Stimulated activated CD4-positive, alpha-beta T cell treated with anti-CD3 and anti-CD28 coated beads, Interleukin-2, amount 100 ng/mL, for 4 hours (primary cell): ENCODE data around the gene BFSP2.

Source experiments
- DNase-seq: peaks from one replicate; pipeline ENCODE4 v3.0.0-alpha.2; 2020; ENCODE audit warnings: low read depth

Gene BFSP2, protein sequence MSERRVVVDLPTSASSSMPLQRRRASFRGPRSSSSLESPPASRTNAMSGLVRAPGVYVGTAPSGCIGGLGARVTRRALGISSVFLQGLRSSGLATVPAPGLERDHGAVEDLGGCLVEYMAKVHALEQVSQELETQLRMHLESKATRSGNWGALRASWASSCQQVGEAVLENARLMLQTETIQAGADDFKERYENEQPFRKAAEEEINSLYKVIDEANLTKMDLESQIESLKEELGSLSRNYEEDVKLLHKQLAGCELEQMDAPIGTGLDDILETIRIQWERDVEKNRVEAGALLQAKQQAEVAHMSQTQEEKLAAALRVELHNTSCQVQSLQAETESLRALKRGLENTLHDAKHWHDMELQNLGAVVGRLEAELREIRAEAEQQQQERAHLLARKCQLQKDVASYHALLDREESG

DNA sequence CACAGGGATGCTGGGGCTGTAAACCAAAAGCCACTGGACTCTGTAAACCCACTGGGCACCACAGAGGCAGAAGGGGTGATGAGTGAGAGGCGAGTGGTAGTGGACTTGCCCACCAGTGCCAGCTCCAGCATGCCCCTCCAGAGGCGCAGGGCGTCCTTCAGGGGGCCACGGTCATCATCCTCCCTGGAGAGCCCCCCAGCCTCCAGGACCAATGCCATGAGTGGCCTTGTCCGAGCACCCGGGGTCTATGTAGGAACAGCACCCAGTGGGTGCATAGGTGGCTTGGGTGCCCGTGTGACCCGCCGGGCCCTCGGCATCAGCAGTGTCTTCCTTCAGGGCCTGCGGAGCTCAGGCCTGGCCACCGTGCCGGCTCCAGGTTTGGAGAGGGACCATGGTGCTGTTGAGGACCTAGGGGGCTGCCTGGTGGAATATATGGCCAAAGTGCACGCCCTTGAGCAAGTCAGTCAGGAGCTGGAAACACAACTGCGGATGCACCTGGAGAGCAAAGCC is at the start of gene BFSP2:
Gene BFSP2 (plus strand): TSS at position 51 of the 510 bp plus-strand sequence. CDS start 28 bp downstream, at position 79.
- no peak for DNase-seq

DNA sequence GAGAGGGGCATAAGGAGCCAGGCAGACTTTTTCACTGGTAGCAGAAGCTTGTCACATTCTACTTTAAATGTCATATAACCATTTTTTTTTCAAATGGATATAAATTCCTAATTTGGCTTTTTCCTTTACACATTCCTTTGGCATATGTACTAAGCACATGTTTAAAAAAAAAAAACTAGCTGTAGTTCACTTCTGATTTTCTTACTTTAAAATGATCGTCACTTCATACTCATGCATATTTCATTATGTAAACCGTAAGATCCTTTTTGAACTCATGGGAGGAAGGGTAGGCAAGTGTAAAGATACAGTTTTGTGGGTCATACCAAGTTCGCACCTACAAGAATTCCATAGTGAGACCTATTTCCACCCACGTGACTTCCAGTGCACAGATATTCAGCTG is 45.1 kb upstream of the BFSP2 start:
- no peak for DNase-seq

DNA sequence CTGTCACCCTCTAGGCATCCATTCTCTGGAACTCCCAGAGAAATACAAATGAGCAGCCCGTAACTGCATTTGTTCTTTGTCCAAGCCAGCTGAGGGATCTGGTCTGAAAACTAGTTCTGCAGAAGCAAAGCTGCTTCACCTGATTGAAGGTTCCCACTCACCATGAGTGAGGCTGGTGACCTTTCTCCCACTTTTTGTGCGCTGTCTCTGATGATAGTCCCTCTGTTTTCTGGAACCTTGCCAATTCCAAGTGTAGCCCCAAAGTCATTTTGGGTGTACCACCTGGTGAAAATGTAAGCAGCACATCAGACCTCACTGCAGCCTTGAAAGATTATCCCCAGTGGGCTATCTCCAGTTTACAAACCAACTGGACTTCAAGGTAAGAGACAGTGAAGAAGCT is 39.4 kb upstream of the BFSP2 start:
- no peak for DNase-seq

DNA sequence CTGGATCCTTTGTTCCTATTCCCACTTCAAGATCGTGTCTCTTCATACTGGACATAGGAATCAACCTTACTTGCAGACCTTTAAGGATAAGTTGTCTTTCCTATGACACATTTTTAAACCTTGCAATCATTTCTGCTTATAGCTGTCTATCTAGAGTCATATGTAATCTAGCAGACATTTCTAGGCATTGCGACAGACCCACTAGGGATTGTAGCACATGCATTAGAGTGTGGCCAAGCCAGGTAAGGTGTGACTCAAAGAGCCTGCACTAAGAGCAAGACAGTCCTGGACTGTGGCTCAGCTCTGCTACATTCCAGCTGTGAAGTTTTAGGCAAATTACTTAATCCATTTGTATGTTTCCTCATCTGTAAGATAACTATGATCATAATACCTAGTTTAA is 38.8 kb upstream of the BFSP2 start:
- no peak for DNase-seq

DNA sequence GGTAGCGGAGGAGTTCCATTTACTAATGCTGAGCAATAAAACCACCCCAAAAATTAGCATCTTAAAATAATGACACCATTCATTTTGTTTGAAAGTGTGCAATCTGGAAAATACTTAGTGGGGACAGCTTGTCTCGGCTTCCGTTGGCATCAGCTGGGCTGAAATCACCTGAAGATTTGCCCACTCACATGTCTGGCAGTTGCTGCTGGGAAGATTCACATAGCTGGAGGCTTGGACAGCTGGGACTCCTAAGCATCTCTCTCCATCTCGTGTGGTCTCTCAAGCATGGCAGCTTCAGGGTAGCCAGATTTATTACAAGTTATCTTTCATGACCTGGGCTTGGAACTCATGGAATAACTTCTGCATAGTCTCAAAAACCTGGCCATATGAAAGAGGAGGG is 38.4 kb upstream of the BFSP2 start:
- no peak for DNase-seq

DNA sequence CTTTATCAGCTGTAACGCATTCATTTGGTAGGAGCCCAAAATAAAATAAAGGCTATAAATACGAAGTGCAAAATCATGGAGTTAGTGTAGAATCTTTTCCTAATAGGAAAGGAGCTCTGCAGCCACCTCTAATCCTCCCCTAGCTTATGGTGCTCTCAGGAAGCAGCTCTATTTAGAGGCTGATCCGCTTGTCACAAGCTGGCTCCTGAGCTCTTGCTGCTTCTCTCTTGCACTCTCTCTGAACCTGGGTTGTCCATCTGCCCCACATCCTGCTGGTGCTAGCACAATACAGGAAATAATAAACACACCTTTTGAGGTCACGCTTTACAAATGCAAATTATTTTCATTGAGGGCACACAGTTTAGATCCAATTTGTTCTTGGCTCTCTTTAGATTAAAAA is 37.3 kb upstream of the BFSP2 start:
- no peak for DNase-seq

DNA sequence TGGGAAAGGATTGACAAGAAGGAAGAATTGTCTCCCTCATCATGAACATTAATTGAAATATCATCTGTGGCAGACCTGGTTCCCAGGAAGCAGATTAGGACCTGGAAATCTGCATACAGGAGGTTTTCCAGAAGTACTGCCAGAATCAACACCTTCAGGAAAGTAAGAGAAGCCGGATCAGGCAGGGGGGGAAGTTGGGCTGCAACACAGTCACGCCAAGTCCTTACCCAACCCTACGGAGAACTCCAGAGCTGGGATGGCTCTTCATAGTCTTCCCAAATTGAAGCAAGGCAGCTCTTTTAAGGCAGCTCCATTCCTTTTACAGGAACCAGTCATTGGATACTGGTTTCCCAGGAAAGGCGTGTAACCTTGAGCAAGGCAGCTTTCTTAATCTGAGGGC is 35.2 kb upstream of the BFSP2 start:
- no peak for DNase-seq

DNA sequence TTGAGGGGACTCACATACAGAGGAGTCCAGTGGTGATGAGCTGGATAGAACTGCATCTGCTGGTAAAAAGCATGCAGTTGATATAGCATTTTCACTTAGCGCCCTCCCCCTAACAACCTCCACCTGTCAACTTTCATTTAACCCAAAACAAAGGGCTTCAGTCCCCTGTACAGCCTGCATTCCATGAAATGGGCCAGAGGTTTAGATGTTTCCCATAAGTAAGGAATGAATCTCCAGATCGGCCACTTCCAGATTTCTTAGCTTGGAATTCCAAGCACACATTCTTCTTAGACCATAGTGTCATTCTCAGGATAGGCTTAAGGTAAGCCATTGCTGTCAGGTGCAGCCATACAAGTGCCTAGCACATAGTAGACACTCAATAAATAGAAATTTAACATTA is 32.9 kb upstream of the BFSP2 start:
- no peak for DNase-seq

DNA sequence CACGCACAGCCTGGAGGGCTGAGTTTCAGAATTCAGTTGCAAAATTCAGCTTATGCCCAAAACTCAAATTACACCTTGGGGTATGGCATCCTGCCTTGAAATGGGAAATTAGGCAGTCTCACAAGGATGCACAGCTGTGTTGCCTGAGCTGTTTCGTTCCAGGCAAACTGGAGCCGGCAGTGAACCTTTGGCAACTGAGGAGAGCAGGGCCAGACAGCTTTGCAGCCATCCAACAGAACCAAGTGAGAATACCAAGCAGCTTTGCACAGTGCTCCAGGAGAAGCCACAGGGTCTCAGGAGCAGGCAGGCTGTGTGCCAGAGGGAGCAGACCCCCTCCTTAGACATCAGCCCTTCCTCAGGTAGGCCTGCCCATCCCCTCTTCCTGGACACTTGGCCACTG is 32.5 kb upstream of the BFSP2 start:
- no peak for DNase-seq

DNA sequence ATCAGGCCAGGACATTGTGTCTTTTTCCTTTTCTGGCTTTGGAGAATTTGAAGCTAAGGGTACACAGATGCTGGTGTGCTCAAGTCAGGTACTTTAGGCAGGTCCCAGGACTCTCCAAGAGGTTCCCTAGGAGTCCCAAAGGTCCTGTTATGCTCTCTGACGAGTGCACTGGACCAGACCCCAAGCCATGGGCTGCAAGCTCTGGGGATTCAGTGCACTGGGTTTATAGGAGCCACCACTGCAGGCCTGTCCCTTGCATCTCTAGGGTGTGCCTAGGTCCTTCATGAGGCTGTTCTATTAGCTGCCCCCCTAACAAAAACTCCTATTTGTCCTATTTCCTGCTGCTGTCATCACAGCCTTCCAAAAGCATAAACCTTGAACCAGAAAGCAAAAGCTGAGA is 31.9 kb upstream of the BFSP2 start:
- no peak for DNase-seq

DNA sequence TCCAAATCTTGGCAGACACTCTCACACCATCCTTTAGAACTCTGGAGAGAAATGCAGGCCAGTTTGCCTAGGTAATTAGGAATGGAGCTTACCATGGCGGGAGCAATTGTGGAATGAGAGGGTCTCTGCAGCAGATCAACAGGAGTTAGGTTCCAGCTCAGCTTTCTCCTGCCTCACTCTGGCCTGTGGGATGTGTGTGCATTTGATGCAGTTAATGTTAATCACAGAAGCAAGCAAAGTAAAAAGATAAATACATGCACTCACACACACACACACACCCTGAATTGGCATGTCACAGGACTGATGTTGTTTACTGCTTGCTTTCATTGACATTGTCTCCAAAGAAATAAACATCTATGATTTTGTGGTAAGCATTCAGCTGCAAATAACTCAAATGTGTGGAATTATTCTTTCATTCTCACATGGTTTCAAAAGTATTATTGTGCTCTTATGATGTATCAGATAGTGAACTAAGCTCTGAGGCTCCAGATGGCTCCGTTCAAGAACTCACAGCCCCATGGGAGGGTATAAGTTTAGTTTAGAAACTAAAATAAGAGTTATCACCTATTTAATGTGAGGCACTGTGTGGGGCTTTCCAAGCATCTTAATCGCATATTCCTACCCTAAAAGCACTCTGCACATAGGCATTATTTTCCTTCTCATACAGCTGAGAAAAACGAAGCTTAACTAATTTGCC is 31.3 kb upstream of the BFSP2 start:
- no peak for DNase-seq

DNA sequence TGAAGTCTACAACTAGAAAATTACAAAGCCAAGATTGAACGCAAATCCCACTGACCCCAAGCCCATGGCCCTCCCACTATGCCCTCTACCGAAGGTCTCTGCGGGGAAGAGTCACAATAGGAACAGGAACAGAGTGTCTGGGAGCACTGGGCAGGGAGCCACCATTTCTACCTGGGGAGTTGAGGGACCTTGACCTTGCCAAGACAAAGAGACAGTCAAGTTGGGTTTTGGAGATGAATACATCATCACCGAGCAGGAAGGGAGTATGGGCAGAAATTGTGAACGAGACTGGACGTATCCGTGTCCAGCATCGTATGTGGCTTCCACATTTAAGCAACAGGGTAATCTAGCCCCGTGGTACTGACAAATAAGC is 30.8 kb upstream of the BFSP2 start:
- no peak for DNase-seq

DNA sequence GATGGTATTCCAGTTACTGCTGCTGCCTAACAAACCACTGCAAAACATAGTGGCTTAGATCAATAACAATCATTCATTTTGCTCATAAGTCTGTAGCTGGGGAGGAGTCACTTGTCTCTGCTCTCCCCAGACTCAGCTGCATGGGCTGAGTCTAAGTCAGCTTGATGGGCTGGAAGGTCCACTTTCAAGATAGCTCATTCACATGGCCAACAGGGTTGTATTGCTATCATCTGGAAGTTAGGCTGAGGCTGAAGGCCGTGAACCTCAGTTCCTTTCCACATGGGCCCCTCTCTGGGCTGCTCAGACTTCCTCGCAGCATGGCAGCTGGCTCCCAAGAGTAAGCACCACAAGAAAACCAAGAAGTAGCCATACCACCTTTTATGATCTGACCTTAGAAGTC is 28.7 kb upstream of the BFSP2 start:
- no peak for DNase-seq

DNA sequence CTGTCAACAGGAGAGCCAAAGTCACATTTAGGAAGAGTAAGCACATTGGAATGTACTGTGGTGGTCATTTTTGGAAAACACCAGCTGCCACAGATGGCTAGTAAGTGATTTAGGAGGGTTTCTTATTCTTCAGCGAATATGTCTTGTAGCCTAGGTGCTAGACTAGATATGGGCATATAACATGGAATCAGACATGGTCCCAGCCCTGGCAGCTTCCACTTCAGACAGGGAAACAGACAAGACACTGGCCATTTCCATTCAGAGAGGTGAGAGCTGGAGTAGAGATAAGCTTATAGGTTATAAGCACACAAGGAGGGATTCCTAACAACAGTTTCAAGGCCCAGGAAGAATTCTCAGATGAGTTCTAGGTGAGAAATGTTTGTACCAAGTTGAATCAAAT is 28.2 kb upstream of the BFSP2 start:
- DNase-seq: no peak

DNA sequence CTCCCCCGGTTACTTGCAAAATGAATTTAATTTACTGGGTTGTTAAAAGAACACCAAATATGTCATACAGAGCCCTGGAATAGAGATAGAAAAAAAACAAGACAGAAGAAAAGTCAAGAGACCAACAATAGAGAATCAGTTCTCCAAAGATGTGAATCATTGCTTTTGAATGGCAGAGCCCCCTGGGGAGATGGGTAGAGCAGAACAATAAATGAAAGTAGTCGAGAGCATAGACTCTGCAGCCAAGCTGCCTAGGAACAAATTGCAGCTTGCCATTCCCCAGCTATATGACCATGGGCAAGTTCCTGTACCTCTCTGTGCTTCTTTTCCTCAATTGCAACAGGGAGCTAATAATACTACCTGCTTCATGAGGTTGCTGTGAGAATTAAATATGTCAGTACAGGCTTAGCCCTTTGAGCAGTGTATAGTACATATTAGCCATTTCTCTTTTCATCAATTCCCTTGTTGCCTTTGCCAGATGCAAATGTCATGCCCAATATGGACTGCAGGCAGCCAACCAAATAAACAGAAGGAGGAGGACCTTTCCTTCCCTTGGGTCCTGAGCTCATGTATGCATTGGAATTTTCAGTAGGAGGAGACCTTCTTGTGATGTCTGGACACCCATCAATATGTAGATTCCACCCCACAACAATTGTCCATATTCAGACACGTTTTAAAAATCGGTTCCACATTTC is 25.0 kb upstream of the BFSP2 start:
- DNase-seq: no peak

DNA sequence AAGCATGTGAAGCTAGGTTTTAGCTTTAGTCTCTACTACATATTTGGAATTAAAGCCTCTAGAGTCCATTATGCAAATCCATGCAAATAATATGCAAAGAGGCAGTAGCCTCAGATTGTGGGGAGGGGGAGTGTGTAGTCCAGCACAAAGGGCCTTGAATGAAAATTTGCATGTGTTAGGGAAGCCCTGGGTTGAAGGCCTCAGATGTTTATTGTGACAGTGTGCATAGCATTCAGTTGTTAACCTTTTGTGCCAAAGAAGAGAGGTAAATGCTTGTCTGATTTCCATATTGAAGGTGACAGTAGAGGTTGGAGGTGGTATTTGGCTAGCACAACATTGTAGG is 24.5 kb upstream of the BFSP2 start:
- DNase-seq: no peak

DNA sequence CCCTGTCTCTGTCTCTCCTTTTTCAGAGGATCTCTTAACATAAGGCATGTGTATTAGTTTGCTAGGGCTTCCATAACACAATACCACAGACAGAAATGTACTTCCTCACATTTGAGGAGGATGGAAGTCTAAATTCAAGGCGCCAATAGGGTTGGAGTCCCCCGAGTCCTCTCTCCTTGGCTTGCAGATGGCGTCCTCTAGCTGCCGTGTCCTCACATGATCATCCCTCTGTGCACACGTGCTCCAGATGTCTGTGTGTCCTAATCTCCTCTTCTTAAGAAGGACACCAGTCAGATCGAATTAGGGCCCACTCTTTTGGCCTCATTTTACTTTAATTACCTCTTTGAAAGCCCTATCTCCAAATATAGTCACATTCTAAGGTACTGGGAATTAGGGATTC is 23.0 kb upstream of the BFSP2 start:
- DNase-seq: no peak

DNA sequence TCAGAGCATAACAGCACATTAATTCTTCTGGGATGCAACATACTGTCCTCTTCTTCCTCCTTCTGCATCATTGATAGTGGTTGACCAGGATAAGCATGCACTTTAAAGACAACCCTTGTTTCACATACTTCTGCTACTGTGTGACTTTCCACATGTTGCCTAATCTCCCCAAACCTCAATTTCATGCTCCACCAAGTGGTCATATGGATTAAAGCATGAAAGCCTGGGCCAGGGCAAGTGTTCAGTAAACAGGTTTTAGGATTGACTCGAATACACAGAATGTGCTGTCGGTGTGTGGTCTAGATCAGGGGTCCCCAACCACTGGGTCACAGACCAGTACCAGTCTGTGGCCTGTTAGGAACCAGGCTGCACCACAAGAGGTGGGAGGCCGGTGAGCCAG is 22.5 kb upstream of the BFSP2 start:
- DNase-seq: no peak

DNA sequence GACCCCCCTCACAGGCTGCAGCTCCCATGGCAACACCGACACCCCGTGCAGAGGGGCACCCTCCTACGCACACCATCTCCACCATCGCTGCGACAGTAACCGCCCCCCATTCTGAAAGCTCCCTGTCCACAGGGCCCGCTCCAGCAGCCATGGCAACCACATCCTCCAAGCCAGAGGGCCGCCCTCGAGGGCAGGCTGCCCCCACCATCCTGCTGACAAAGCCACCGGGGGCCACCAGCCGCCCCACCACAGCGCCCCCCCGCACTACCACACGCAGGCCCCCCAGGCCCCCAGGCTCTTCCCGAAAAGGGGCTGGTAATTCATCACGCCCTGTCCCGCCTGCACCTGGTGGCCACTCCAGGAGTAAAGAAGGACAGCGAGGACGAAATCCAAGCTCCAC is 19.9 kb upstream of the BFSP2 start:
- DNase-seq: no peak

DNA sequence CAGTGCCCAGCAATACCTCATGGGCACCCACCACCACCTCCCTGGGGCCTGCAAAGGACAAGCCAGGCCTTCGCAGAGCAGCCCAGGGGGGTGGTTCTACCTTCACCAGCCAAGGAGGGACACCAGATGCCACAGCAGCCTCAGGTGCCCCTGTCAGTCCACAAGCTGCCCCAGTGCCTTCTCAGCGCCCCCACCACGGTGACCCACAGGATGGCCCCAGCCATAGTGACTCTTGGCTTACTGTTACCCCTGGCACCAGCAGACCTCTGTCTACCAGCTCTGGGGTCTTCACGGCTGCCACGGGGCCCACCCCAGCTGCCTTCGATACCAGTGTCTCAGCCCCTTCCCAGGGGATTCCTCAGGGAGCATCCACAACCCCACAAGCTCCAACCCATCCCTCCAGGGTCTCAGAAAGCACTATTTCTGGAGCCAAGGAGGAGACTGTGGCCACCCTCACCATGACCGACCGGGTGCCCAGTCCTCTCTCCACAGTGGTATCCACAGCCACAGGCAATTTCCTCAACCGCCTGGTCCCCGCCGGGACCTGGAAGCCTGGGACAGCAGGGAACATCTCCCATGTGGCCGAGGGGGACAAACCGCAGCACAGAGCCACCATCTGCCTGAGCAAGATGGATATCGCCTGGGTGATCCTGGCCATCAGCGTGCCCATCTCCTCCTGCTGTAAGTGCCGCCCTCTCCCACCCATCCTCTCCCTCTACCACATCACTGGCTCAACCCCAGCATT is 19.2 kb upstream of the BFSP2 start:
- DNase-seq: no peak

DNA sequence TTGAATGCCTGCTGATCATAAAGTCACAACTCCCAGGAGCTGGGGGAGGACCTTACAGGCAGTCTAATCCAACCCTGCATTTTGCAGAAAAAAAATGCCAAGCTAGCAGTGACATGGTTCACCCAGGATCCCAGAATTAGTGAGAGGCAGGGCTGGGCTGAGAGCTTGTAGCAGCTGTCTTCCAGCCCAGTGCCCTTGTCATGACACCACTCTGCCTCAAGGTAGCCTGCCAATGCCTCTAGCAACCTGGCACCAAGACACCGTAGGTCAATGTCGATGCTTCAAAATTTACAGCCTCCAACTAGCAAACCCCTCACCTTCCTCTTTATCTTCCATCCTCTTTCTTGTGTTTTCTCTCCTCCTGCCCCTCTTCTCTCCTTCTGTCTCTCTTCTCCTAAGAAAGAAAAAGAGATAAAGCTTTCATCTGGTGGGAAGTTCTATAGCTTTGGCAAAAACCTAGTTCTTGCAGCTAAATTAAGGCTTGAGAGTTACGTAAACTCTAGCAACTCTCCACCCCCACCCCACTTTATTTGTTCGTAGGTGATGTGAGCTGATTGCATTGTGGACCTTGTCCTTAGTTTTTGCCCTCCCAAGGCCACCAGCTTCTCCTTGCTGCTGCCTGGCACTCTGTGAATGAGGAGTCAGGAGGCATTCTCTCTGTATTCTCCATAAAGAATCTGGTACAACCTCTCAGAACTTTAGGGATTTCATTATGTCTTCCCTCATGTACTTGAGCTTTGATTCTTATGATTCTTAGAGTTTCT is 18.3 kb upstream of the BFSP2 start:
- DNase-seq: no peak

DNA sequence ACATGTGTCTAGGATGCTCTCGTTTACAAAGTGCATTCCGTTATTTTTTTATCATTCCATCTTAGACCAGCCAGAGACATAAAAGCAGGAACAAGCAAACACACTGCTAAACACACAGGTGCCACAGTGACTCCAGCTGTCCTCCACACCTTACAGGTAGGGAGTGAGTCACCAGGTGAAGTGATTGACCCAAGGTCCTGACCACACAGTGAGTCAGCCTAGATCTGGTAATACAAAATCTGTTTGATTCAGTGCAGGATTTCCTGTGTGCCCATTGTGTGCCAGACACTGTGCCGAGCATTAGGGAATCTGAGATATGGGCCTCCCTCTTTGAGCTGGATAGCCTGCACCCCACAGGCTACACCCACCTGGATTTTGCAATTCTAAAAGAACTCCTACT is 16.7 kb upstream of the BFSP2 start:
- DNase-seq: no peak
